D721Med (cell line): ENCODE results near the gene PTPRR.

Experiments
- DNase-seq: peaks from one replicate; pipeline ENCODE4 v3.0.0; 2011; ENCODE audit warnings: low spot score; ENCODE audit not compliant: insufficient read length
- FAIRE-seq: peaks from 2 replicates; lab custom pipeline; 2011; peaks lifted over from hg19 to GRCh38; lab: Jason Lieb, UNC
- CTCF ChIP-seq: IDR thresholded peaks from 2 replicates; pipeline ENCODE4 v1.5.1; 2012; ENCODE audit warnings: mild to moderate bottlenecking, control low read depth; ENCODE audit not compliant: insufficient read depth; ENCODE audit errors: missing control alignments

The PTPRR gene

GRCh38 chr12:70628701-70629480 is 291.6 kb downstream of the PTPRR start:
- FAIRE-seq (no peak), DNase-seq (no peak)
- no peak for TF ChIP-seq CTCF

GRCh38 chr12:70627677-70628076 is 292.9 kb downstream of the PTPRR start:
- no peak for TF ChIP-seq CTCF
- DNase-seq: no peak
- no peak for FAIRE-seq

DNA sequence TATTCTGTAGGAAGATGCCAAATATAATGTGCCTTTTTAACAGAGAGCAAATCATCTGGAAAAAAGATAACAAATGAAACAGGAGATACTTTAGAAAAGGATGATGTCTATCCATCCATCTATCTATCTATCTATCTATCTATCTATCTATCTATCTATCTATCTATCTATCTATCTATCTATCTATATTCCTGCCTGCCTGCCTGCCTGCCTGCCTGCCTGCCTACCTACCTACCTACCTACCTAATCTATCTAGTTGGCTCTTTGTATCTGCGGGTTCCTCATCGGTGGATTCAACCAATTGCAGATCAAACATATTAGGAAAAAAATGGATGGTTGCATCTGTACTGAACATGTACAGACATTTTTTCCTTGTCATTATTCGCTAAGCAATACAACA is 294.4 kb downstream of the PTPRR start:
- FAIRE-seq (no peak), DNase-seq (no peak)
- no peak for TF ChIP-seq CTCF

DNA sequence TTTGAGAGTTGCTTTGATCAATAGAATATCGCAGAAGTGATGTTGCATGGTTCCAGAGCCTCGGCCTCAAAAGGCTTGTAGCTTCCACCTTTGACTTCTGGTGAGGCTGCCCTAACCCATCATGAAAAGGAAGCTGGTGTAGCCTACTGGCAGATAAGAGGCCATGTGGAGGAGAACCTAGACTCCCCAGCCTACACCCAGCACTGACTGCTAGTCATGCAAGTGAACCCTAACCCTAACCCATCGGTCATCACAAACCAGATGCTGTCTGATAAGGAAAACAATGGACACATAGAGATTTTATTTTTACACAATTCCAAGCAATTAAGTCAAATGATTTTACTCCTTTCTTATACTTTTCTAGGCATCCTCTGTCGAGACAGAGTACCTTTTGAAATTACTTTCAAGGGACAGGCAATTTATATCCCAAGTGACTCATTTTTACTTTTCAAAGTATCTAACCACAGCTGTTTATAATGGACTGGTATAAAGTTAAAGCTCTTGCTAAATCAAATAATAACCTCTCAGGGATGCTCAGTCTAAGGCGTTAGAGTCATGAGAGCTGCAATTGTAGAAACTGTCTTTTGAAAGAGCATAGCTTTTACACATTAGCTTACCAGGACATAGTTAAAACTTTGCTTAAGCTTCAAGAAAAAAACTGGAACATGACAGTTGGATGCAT is 300.9 kb downstream of the PTPRR start:
- DNase-seq (no peak), FAIRE-seq (no peak)

GRCh38 chr12:70618371-70618770 is 302.2 kb downstream of the PTPRR start:
- no peak for TF ChIP-seq CTCF
- DNase-seq: no peak
- no peak for FAIRE-seq

More for the DNA sequence above, 300.9 kb downstream of the PTPRR start:
- TF ChIP-seq CTCF: no peak

DNA sequence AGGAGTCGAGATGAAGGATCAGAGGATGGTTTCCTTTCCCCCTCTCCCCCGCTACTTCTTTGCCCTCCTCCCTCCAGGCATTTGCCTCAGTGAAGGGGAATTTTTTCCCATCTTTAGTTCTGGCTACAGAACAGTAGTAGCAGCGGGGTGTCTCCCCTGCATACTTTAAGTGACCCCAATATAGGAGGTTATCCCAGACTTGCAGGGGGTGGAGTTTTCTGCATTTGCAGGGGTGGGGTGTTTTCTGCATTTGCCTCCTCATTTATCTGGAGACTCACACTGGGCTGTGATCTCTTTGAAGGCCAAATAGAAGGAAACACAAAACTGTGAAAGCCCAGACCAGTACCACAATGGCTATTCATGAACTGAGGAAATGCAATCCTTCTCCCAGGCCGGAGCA is 303.1 kb downstream of the PTPRR start:
- FAIRE-seq: no peak
- no peak for TF ChIP-seq CTCF
- DNase-seq: no peak

DNA sequence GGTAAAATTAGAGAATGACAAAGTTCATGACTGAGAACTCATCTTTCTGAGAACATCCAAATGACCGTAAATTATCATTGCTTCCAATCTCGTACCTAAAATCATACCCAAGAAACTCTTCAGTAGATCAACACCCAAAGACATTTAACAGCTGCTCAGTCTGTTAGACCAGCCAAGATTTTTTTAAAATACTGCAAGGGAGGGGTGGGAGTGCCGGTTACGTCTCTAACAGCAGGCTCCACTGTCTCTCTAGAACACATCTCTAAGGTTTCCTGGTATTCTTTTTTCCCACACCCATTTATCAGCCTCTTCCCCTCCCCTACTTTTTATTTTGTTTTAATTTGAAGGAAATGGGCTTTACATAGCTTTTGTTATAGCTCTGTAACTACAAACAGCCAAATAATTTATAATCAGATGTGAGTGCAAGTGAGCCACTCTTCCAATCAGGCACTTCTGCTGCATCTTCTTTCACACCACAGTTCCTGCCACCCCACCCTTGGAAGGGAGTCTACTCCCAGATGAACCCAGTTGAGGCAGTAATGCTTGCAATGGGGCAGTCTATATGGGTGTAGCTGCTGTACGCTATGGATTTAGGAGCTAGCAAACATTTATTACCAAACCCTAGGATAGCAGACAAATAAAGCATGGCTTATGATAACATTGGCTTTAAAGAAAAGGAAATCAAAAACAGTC is 305.2 kb downstream of the PTPRR start:
- no peak for FAIRE-seq
- no peak for DNase-seq
- TF ChIP-seq CTCF: no peak
